Stimulated activated CD8-positive, alpha-beta memory T cell treated with anti-CD3 and anti-CD28 coated beads, Interleukin-12 subunit alpha, Interleukin-12 subunit beta, amount 100 ng/mL, for 1 hour (primary cell): Measurements from ENCODE around the gene ARHGDIB.

Source experiments
- DNase-seq: peaks from one replicate; pipeline ENCODE4 v3.0.0-alpha.2; 2020; ENCODE audit warnings: low read depth

The ARHGDIB gene

DNA sequence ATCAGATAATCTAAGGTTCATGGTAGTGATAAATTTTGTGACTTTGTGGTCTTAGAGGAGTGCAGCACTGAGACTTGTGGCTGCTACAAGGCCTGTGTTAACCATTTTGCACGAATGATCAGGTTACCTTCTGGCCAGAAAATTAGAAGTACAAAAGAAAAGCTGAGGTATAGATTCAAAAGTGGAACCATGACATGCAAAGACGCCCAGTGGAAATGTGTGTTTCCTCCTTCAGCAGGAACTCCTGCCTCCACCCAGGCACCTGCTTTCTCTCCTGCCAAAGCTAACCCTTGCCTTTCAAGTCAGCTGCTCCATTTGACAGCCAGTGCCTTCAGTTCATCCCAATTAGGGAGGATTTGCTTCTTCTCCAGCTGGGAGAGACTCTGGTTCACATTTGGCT lies 21.6 kb upstream of the ARHGDIB start:
- DNase-seq: no peak

DNA sequence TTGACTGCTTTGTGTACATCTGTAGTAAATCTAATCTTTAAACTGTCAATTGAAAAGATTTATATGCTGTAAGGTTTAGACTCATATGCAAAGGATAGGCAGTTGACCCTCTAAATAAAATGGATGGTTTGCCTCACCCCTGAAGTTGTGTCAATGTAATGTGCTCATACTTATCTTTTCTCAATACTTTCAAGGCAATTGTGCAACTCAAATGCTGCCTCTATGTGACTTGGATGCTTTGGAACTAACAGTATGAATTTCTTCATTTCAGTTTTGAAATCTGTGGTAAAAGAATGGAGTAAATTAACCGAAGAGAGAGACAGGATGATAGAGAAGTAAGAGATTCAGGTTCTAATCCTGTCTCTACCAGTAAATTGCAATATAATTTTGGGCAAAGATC lies 21.2 kb upstream of the ARHGDIB start:
- no peak for DNase-seq

DNA sequence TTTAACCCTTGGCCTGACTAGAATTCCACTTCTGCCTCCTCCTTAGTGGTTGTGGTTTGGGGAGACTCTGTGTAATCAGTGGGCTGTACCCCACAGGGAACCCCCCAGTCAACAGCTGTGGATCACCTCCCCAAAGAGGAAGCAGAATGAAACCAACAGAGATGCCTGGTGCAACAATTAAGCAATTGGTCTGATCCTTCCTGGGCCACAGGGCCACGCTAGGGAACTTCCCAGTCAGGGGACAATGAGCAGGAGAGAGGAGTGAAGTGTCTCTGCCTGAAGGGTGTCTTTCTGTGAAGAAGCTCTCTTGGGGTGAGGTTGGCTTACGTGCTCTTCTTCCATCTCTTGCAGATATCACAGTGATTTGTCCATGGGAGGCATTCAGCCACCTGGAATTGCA lies 19.6 kb upstream of the ARHGDIB start:
- no peak for DNase-seq

- no peak for DNase-seq
These were observed 18.1 kb upstream of the ARHGDIB start for GRCh38 chr12:14979468-14979867.

DNA sequence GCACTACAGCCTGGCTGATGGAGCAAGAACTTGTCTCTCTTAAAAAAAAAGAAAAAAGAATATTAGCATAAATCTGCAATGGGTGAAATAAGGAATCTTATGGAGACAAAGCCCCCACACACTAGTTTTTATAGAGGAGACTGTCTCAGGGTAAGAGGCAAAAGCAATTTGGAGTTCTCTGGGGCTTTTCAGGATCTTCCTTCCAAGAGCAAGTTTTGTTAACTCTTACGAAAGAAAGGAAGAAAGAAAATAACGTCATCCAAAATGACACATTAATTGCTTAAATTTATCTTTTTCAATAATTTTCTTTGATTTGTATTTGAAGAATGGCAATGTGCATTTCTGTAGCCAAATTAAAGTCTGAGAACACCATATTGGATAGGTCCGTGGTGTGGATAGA lies 15.3 kb upstream of the ARHGDIB start:
- DNase-seq: no peak

- no peak for DNase-seq
These were observed 14.1 kb upstream of the ARHGDIB start for GRCh38 chr12:14975457-14975856.

- no peak for DNase-seq
These were observed 13.2 kb upstream of the ARHGDIB start for GRCh38 chr12:14974633-14975032.

- no peak for DNase-seq
These were observed 11.4 kb upstream of the ARHGDIB start, which contains the start of gene PDE6H for GRCh38 chr12:14972816-14973215. PDE6H (plus strand) TSS chr12:14973042; CDS start chr12:14978013, 4,971 bp downstream.

DNA sequence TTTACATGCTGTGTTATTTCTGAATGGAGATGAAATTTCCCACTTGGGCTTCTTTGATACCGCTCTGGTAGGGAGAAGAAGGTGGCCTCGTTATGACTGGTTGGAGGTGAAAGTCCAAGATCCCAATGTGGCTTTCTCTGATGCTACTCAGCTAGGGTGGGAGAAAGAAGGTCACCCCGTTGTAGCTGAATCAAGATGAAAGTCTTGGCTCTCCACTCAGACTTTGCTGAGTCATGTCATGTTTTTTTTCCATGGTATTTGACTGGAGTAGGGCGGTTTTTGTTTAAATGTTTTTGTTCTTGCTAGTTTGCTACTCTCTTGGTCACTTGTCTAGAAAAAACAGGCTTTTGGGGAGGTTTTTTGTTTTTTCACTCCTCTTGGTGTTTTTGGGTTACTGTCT lies 9.1 kb upstream of the ARHGDIB start:
- no peak for DNase-seq

DNA sequence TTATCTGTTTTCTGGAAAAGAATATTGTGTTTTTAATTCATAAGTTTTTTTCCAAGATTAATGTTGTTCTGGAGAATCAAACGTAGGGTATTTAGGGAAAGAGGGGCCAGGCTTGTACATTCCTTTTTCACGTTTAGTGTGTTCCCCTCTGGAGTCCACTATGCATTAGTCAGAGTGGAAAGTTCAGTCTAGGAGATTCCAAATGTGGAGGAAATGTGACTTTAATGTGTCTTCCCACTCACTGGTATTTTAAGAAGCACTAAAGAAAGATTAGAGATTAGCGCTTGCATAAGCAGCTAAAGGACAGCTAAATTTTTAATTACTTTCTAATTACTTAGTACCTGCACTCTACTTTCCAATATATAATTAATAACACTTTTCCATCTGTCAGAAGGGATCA lies 7.1 kb upstream of the ARHGDIB start:
- no peak for DNase-seq

DNA sequence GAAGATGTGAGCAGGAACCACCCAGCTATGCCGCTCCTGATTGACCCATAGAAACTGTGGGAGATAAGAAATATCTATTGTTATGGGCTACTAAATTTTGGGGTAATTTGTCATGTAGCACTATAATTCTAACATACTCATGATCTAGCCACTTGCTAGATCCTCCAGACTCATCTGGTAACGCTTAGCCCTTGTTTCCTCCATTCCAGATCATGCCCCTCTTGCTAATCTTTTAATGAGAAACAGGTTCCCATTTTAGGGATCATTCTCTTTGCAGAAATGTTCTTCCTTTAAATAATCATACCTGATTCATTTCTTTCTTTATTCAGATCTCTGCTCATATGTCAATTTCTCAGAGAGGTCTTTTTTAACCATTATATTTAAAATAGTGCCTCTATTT lies 3.8 kb upstream of the ARHGDIB start:
- DNase-seq: no peak

GRCh38 chr12:14964406-14964805 lies 3.0 kb upstream of the ARHGDIB start:
- no peak for DNase-seq

- no peak for DNase-seq
These were observed 2.1 kb upstream of the ARHGDIB start for GRCh38 chr12:14963520-14963919.

DNA sequence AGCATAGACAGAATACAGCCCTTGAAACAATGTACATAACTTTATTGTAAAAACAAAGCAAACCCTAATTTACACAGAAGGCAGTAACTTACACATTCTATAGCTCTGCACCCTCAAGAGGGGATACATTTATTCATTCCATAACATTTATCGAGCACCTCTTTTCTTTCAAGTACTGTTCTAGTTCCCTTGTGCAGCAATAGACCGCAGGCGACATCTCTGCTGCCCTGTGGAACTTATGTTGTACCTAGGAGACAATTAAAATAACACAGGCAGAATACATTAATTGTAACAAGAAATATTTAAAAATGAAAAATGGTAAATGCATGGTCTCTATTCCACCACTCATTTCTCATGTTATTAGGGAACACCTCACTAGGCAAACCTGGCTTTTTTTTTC lies 1.4 kb upstream of the ARHGDIB start:
- DNase-seq: no peak

DNA sequence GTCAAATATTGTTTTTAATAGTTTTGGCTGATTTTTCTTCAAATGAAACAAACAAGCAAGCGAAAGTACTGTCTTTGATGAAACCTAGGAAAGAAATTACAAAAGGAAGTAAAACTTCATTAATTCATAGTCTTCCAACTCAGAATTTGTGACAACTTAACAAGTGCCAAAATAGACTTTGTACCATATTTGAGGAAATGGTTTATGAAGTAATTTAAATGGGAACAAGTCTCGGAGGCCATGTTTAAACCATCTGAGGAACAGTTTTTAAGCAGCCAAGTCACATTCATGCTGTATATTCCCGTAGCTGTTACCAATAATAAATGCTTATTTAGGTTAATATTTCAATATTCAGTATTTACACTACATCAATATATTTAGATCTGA lies 745 bp upstream of the ARHGDIB start:
- no peak for DNase-seq

DNA sequence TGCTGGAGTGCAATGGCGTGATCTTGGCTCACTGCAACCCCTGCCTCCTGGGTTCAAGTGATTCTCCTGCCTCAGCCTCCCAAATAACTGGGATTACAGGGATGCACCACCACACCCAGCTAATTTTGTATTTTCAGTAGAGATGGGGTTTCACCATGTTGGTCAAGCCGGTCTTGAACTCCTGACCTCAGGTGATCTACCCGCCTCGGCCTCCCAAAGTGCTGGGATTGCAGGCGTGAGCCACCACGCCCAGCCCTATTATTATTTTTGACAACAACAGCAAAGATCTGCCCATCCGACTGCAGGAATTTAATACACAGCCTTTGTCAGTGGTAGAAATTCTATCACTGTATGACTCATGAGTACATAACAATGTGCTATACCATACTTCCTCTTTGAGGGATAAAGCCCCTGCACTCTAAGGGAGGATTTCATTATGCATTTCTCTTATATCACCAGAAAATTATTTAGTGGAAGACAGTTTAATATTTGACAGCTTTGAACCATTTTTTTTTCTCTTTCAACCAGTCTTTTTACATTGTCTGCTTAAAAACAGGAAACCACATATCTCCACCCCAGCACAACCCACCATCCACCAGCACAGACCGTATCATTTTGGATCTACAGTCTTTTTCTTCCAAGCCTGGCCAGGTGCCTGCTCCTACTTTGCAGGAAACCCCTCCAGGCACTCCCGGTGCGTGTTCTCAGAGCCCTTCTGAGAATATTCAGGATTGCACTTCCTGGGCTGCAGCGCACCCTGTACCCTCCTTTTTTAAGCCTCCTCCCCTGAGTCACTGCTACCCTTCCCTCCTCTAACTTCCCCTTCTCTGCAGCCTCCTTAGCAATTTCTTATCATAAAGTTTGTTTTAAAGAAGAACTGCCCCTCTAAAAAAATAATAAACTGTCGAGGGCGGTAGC lies 594 bp downstream of the ARHGDIB start:
- no peak for DNase-seq

DNA sequence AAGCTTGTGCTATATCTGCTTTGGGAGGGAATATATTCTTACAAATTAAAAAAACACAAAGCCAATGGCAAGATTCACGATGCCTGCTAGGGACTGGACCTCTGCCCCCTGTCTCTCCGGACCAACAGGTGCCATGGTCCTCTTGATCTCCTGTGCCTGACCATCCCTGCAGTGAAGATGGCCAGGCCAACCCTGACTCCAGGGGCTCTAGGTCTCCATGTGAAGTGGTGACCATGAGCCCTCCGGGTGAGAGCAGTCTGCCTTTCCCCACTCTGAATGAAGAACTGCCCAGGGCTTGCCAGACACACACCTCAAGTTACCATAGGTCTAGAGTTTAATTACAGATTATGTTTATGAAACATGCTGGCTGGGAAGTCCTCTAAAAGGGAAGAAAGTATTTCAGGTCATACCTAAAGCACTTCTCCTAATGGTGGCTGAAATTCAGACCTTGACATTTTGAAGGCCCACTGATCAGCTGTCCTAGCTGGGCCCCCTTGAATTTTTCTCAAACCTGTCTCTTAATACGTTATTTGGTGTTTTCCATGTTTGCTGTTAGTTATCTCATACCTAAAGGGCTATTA lies 1.4 kb downstream of the ARHGDIB start:
- DNase-seq: no peak

- no peak for DNase-seq
These were observed 1.9 kb downstream of the ARHGDIB start for GRCh38 chr12:14959463-14959862.

DNA sequence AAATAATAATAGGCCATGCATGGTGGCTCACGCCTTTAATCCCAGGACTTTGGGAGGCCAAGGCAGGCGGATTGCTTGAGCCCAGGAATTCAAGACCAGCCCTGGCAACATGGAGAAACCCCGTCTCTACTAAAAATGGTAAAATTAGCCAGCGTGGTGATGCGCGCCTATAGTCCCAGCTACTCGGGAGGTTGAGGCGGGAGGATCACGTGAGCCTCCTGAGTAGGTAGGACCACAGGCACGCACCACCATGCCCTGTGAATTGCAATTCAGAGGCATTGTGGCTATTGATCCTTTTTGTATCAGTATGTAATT lies 2.3 kb downstream of the ARHGDIB start:
- no peak for DNase-seq

- no peak for DNase-seq
These were observed 2.9 kb downstream of the ARHGDIB start for GRCh38 chr12:14958361-14959125.

DNA sequence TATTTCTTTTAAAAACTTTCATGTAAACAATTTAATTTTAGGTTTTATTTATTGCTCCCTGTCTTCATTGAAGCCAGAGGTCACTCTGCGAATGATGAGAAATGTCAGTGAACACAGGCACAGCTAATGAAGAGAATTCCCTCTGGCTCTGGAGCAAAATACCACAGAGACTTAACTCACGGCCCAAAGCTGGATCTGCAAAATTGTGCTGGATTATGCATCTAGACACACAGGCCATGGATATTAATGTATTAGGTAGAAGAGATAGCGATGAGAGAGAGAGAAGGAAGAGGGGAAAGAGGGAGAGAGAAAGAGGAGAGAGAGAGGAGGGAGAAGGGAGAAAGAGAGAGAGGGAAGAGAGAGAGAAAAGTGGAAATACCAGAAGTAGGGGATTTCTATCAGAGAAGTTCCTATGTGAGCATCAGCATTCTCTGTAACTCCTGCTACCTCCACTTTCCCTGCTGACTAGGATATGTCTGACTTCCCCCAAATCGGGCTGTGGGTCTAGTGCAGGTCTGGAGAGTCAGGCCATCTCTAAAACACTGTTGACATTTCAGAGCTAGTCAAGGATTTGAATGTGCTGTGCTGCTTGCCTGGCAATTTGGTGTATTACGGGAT lies 3.7 kb downstream of the ARHGDIB start:
- no peak for DNase-seq

- DNase-seq: no peak
These were observed 4.5 kb downstream of the ARHGDIB start for GRCh38 chr12:14956905-14957304.
